ENCODE data around the gene UMOD. TPM values are rescaled to one million over a fixed set of nuclear protein-coding genes. Genes with fewer than 3 reads are reported as not detected.

The UMOD gene
- total RNA-seq, 1 donor from 2014 or later: not detected

DNA sequence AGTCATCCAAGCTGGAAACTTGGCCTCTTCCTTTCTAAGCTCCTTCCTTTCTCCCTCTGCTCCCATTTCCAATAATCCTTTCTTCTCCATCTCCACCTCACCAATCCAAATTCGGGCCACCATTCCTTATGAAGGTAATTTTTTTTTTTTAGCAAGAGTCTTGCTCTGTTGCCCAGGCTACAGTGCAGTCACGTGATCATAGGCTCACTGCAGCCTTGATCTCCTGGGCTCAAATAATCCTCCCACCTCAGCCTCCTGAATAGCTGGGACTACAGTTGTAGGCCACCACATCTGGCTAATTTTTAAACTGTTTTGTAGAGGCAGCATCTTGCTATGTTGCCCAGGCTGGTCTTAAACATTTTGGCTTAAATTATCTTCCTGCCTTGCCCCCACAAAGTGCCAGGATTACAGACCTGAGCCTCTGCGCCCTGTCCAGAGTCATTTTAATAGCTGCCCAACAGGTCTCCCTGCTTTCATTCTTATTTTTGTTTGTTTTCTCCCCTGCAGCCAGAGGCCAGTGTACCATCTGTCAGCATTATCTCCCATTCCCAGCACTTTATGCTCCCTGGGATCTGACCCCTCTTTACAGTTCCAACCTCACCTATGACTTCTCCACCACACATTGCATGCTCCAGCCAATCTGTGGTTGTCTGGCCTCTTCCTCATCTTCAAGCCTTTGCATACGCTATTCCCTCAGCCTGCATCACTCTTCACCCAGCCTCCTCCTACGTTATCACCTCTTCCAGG is 22.9 kb downstream of the UMOD start:
- H3K9me3 Mint-ChIP-seq: no peaks in the 10 kb centered on the region
- no peaks in the 10 kb centered on the region for H3K4me1 Mint-ChIP-seq
- DNase-seq: no peak
- no peak overlapping the region for H3K27ac Mint-ChIP-seq
- H3K36me3 Mint-ChIP-seq (ENCODE audit: low read depth): no peaks in the 10 kb centered on the region
- no peak for TF ChIP-seq CTCF (IDR thresholded peaks at IDR 0.05)
- CTCF ChIA-PET: no interaction called here
- no peak for ATAC-seq (ENCODE audit: low read depth)
- intact Hi-C loops (cut with micrococcal nuclease): no loop called here
- POLR2A ChIA-PET: no interaction called here
- no peak overlapping the region for H3K4me3 Mint-ChIP-seq
- H3K27me3 Mint-ChIP-seq: peaks cover 5% of the 10 kb centered on the region

- intact Hi-C loops (cut with micrococcal nuclease): no loop called here
- Mint-ChIP-seq H3K9me3 (no peaks in the 10 kb centered on the region), H3K36me3 (ENCODE audit: low read depth) (no peaks in the 10 kb centered on the region), H3K27ac (no peak within 1 kb of the TSS), H3K27me3 (peaks cover 7% of the 10 kb centered on the region), H3K4me3 (no peak within 1 kb of the TSS), H3K4me1 (no peaks in the 10 kb centered on the region)
- no peak for ATAC-seq (ENCODE audit: low read depth)
- TF ChIP-seq CTCF (IDR thresholded peaks at IDR 0.05): no peak
- CTCF ChIA-PET: no interaction called here
- DNase-seq: no peak
- POLR2A ChIA-PET: no interaction called here
Observed at GRCh38 chr16:20327444-20328041, 25.0 kb downstream of the UMOD start, which contains the start of gene GP2. Gene GP2, minus strand, starts transcription at chr16:20327513. Its CDS starts 1,082 bp downstream, at chr16:20326431.

DNA sequence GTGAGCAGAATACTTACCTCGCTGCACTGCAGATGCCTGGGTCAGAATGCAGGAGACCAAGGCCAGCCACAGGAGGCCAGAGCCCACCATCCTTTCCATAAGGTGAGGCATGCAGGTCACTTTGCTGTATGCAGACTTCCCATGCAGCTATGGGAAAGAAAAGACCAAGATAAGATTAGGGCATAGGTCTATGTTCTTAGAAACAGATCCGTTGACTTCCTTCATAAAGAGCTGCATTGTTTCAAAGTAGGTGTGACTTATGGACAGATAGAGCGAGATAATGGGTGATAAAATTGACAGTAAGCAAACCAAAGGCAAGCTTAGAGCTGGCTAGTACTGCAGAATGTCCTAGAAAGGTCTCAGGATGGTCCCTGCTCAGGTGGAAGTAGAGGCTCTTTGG is 26.2 kb downstream of the UMOD start:
- no peaks in the 10 kb centered on the region for H3K36me3 Mint-ChIP-seq (ENCODE audit: low read depth)
- DNase-seq: no peak
- peaks cover 7% of the 10 kb centered on the region for H3K27me3 Mint-ChIP-seq
- no peak for ATAC-seq (ENCODE audit: low read depth)
- TF ChIP-seq CTCF (IDR thresholded peaks at IDR 0.05): no peak
- intact Hi-C loops (cut with micrococcal nuclease): no loop called here
- no peaks in the 10 kb centered on the region for H3K9me3 Mint-ChIP-seq
- no peaks in the 10 kb centered on the region for H3K4me1 Mint-ChIP-seq
- no peak overlapping the region for H3K4me3 Mint-ChIP-seq
- CTCF ChIA-PET: no interaction called here
- POLR2A ChIA-PET: no interaction called here
- no peak overlapping the region for H3K27ac Mint-ChIP-seq

GRCh38 chr16:20325005-20325404 is 27.5 kb downstream of the UMOD start:
- Mint-ChIP-seq H3K27me3 (peaks cover 7% of the 10 kb centered on the region), H3K9me3 (no peaks in the 10 kb centered on the region), H3K4me1 (no peaks in the 10 kb centered on the region), H3K36me3 (ENCODE audit: low read depth) (no peaks in the 10 kb centered on the region), H3K4me3 (no peak overlapping the region), H3K27ac (no peak overlapping the region)
- POLR2A ChIA-PET: no interaction called here
- ATAC-seq (ENCODE audit: low read depth) (no peak), DNase-seq (no peak)
- intact Hi-C loops (cut with micrococcal nuclease): no loop called here
- TF ChIP-seq CTCF (IDR thresholded peaks at IDR 0.05): no peak
- CTCF ChIA-PET: no interaction called here

- Mint-ChIP-seq H3K4me3 (no peak overlapping the region), H3K27me3 (peaks cover 7% of the 10 kb centered on the region), H3K9me3 (no peaks in the 10 kb centered on the region), H3K27ac (no peak overlapping the region), H3K4me1 (no peaks in the 10 kb centered on the region), H3K36me3 (ENCODE audit: low read depth) (no peaks in the 10 kb centered on the region)
- POLR2A ChIA-PET: no interaction called here
- CTCF ChIA-PET: no interaction called here
- TF ChIP-seq CTCF (IDR thresholded peaks at IDR 0.05): no peak
- intact Hi-C loops (cut with micrococcal nuclease): no loop called here
- ATAC-seq (ENCODE audit: low read depth) (no peak), DNase-seq (no peak)
Observed at GRCh38 chr16:20323591-20324117, 28.9 kb downstream of the UMOD start.
